Measurements from ENCODE around the gene GLI1.
"Not testable (repeated sequence)": the region's sequence is repeated elsewhere in the genome, so short reads cannot be mapped to it uniquely, and the experiment has no call there.

Gene GLI1

DNA sequence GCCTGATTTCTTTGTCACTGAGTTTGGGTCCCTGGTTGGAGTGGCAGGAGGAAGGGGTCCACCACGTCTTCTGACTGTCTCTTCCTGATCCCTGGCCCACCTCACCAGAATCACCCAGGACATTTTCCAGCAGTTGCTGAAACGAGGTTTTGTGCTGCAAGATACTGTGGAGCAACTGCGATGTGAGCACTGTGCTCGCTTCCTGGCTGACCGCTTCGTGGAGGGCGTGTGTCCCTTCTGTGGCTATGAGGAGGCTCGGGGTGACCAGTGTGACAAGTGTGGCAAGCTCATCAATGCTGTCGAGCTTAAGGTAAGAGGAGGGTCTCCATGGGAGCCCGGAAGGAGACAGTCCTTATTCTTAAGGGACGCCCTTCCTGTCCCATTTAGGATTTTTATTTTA is 40.6 kb downstream of the GLI1 start:
- DNase-seq: no peak

DNA sequence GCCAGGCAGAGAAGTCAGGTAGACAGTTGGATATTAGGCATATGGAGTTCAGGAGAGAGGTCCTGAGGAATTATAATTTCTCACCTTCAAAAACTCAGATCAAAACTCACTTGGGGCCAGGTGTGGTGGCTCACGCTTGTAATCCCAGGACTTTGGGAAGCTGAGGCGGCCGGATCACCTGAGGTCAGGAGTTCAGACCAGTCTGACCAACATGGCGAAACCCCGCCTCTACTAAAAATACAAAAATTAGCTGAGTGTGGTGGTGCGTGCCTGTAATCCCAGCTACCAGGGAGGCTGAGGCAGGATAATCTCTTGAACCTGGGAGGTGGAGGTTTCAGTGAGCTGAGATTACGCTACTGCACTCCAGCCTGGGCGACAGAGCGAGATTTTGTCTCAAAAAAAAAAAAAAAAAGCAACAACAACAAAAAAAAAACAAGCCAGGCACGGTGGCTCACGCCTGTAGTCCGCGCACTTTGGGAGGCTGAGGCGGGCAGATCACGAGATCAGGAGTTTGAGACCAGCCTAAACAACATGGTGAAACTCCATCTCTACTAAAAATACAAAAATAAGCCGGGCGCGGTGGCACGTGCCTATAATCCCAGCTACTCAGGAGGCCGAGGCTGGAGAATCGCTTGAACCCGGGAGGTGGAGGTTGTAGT is 42.9 kb downstream of the GLI1 start:
- not testable (repeated sequence) for DNase-seq

- not testable (repeated sequence) for DNase-seq
Measured at GRCh38 chr12:57506541-57506940, 47.0 kb downstream of the GLI1 start.

GRCh38 chr12:57507796-57508195 is 48.2 kb downstream of the GLI1 start:
- not testable (repeated sequence) for DNase-seq

GRCh38 chr12:57511161-57511560 is 51.6 kb downstream of the GLI1 start:
- no peak for DNase-seq

- DNase-seq: no peak
Measured at GRCh38 chr12:57511588-57512325, 52.2 kb downstream of the GLI1 start.

- DNase-seq: no peak
Measured at GRCh38 chr12:57512665-57513064, 53.1 kb downstream of the GLI1 start.

DNA sequence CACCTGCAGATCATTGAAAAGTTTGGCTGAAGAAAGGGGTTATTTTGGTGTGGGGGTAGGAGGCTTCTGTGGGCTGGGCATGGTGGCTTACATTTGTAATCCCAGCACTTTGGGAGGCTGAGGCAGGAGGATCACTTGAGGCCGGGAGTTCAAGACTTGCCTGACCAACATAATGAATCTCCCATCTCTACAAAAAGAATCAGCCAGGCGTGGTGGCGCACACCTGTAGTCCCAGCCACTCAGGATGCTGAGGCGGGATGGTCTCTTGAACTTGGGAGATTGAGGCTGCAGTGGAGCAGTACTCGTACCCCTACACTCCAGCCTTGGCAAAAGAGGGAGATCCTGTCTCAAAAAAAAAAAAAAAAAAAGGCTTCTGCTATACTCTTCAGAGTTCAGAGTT is 53.7 kb downstream of the GLI1 start:
- no peak for DNase-seq

GRCh38 chr12:57513677-57514076 is 54.1 kb downstream of the GLI1 start:
- DNase-seq: not testable (repeated sequence)

DNA sequence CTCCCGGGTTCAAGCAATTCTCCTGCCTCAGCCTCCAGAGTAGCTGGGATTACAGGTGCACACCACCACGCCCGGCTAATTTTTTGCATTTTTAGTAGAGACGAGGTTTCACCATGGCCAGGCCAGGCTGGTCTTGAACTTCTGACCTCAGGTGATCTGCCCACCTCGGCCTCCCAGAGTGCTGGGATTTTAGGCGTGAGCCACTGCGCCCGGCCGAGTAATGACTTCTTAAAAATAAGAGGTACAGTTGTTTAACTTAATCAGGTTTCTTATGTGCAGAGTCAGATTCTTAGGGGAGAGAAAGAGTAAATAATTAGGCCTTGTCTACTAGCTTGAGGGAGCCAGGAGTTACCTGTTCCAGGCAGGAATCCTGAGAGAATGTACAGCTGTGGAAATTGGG is 54.7 kb downstream of the GLI1 start:
- not testable (repeated sequence) for DNase-seq

GRCh38 chr12:57514720-57515407 is 55.3 kb downstream of the GLI1 start:
- DNase-seq: no peak

GRCh38 chr12:57515408-57515933 is 55.9 kb downstream of the GLI1 start:
- no peak for DNase-seq

DNA sequence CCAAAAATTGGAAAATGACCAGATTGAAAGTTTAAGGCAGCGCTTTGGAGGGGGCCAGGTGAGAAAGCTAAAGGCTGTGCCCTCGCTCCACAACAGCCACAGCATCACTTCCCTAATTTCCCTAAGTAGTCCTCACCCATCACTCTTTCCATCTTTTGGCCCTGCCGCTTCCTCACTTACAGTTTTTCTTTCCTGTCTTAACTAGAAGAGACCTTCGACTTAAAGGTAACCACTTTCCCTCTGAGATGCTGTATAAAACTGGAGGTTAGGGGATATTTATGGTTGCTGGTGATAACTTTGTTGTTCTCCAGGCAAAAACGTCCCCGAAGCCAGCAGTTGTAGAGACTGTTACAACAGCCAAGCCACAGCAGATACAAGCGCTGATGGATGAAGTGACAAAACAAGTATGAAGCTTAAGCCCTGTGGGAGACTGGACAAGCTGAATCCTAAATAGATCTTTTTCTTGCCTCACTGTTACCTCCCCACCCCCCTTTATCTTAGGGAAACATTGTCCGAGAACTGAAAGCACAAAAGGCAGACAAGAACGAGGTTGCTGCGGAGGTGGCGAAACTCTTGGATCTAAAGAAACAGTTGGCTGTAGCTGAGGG is 56.5 kb downstream of the GLI1 start:
- DNase-seq: no peak

DNA sequence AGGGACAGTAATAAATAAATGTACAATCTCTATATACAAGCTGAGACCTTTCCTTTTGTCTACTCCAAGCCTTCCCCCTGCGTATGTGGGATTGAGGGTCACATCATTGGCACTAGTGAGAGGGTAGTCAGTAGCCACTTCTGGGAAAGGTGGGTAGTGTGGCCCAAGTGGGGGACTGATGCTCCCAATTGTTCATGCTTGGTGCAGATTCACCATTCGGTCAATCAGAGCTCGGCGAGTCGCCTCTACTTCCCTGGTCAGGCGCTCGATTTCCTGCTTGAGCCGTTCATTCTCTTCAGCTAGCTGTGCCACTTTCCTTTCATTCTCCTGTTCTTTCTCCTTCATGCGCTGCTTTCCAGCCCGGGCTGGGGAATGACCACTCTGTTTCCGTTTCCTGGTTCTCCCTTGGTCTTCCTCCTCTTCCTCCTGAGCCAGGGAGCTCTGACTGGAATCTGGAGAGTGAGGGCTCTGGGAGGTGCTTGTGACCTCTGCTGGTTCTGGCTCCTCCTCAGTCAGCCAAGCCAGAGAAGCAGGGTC is 57.1 kb downstream of the GLI1 start:
- DNase-seq: no peak

- no peak for DNase-seq
Measured at GRCh38 chr12:57517187-57517586, 57.6 kb downstream of the GLI1 start.

GRCh38 chr12:57517718-57518117 is 58.1 kb downstream of the GLI1 start:
- not testable (repeated sequence) for DNase-seq

DNA sequence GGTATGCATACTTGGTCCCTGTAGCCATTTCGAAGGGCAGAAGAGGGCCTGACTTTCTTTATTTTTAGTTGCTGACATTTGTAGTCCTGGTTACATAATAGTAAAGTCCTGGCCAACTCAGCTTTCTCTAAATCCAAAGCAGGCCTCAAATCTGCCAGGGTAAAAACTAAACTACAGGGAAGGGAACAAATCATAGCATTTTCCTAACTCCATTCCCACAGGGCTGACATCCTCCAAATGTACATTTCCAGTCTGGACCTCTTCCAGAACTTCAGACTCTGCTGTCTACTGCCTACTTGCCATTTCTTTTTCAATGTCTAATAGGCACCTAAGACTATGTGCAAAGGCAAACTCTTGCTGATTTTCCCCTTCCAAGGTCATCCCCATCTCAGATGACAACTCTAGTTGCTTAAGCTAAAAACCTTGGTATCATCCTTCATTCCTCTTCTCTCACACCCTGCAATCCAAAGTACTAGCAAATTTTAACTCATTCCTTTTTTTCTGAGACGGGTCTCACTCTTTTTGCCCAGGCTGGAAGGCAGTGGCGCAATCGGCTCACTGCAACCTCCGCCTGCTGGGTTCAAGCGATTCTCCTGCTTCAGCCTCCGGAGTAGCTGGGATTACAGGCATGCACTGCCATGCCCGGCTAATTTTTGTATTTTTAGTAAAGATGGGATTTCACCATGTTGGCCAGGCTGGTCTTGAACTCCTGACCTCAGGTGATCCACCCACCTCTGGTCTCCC is 58.8 kb downstream of the GLI1 start:
- DNase-seq: no peak

DNA sequence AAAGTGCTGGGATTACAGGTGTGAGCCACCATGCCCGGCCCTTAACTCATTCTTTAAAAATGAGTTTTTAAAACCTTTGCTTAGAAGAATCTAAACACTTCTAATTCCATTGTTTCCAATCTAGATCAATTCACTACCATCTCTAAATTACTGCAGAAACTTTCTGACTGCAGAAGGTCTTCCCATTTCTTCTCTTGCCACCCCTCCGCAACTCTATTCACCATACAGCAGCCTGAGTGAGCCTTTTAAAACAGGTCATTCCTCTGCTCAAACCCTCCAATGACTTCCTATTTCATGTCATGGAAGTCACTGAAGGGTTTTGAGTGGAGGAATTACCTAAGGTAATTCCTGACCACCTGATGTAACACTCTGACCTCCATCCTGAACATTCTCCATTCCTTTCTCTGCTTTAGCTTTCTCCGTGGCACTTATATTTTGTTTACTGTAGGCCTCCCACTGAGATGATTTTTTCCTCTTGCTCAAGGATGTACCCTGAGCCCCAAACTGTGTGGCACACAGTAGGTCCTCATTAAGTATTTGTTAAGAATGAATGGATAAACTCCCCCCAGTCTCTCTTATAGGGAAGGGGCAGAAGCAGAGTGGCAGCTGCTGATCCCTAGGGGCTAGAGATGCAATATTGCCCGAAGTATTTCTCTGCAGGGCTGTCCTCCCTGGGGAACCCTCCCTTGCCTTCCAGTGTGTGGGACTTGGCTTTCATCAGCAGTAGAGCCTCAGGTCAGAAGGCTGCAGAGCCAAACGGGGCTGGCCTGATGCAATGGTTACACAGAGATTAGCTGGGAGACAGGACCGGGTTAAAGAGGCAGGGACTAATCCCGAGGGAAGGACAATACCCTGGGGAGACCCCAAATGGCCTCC is 59.6 kb downstream of the GLI1 start:
- DNase-seq: peak; percentile 35

- peak; percentile 47 for DNase-seq
Measured at GRCh38 chr12:57519796-57520052, 60.1 kb downstream of the GLI1 start.

GRCh38 chr12:57520053-57520818 is 60.7 kb downstream of the GLI1 start, which contains the start of gene DDIT3:
Gene DDIT3 (minus strand): TSS chr12:57520514. CDS start chr12:57517406, 3,108 bp downstream.
- peak; percentile 100 for DNase-seq

All from activated CD4-positive, alpha-beta T cell treated with anti-CD3 and anti-CD28 coated beads for 48 hours (primary cell).